Right lobe of liver (tissue), 4 donors: Measurements from ENCODE around the gene CAMTA1.

Experiments
- POLR2A ChIP-seq: fragments of 450-650 bp; IDR thresholded peaks from one replicate; pipeline ENCODE4 v1.6.1; 2017; ENCODE audit warnings: antibody characterized with exemption, mild to moderate bottlenecking
- TF ChIP-seq, protein P1 (sequence below), 4 donors: fragments of 200-600 bp in 3 of 4; fragments of 450-650 bp in 1 of 4; IDR thresholded peaks; one replicate each; pipeline versions ENCODE4 v1.5.1 to v1.8.0; 2016 to 2022; ENCODE audit warnings: antibody characterized with exemption in 4 of 4, mild to moderate bottlenecking in 2 of 4
- donor health status: DM: no; HTN: no; CAD: no.
- donor health status: DM: no; HTN: no; CAD: no.
- donor health status: DM: no; HTN: yes; CAD: no.

DNA sequence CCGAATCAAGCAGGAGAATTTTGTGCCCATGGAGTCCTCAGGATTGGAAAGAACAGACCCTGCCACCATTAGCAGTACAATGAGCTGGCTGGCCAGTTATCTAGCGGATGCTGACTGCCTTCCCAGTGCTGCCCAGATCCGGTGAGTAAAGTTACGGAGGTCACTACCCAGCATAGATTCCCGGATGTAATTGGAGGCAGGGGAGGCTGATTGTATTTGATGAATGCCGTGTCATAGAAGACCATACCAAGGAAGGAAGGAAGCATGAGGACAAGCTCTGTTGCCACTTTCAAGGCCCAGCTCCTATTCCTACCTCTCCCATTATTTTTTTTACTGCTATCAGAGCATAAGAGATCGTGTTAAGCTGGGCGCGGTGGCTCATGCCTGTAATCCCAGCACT, 959.6 kb downstream of the CAMTA1 start:
- TF ChIP-seq, protein P1, sequence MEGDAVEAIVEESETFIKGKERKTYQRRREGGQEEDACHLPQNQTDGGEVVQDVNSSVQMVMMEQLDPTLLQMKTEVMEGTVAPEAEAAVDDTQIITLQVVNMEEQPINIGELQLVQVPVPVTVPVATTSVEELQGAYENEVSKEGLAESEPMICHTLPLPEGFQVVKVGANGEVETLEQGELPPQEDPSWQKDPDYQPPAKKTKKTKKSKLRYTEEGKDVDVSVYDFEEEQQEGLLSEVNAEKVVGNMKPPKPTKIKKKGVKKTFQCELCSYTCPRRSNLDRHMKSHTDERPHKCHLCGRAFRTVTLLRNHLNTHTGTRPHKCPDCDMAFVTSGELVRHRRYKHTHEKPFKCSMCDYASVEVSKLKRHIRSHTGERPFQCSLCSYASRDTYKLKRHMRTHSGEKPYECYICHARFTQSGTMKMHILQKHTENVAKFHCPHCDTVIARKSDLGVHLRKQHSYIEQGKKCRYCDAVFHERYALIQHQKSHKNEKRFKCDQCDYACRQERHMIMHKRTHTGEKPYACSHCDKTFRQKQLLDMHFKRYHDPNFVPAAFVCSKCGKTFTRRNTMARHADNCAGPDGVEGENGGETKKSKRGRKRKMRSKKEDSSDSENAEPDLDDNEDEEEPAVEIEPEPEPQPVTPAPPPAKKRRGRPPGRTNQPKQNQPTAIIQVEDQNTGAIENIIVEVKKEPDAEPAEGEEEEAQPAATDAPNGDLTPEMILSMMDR (IDR thresholded peaks at IDR 0.05): no peak
- TF ChIP-seq POLR2A: no peak
